PC-9 (cell line): ENCODE measurements around the gene ENG. TPM values are rescaled to one million over a fixed set of nuclear protein-coding genes. Genes with fewer than 3 reads are reported as not detected.

Experiments used
- BruUV-seq: library from RNA; stranded (reverse); fragments of 400-500 nt; replicated peaks from 2 replicates; lab custom pipeline; 2021; lab: Mats Ljungman, UMichigan
- CTCF ChIA-PET: fragments of 300-600 bp; sonication (Branson Sonifier 250); formaldehyde crosslinking; loops from one replicate; lab custom pipeline; 2022; ENCODE audit warnings: antibody characterized with exemption; lab: Charles Lee
- POLR2A ChIA-PET: fragments of 300-600 bp; sonication (Branson Sonifier 250); formaldehyde crosslinking; loops from one replicate; lab custom pipeline; 2022; ENCODE audit warnings: antibody characterized with exemption; ENCODE audit not compliant: unreplicated experiment; lab: Charles Lee
- DNase-seq, 2 experiments: peaks; one replicate each; pipeline versions ENCODE4 v3.0.0 to v3.0.0-alpha.2; 2015 to 2022; ENCODE audit warnings: mixed read lengths in 1 of 2
- H2AFZ ChIP-seq: fragments of 200-600 bp; sonication (generic); 2 replicates; pipeline ENCODE4 v1.8.1; 2017; ENCODE audit warnings: antibody characterized with exemption
- H3F3A ChIP-seq: fragments of 200-600 bp; sonication (generic); 2 replicates; pipeline ENCODE4 v1.8.1; 2017; ENCODE audit warnings: antibody characterized with exemption, mild to moderate bottlenecking, low read depth; ENCODE audit not compliant: insufficient read depth
- H3K27ac ChIP-seq: fragments of 200-600 bp; sonication (generic); 2 replicates; pipeline ENCODE4 v1.6.1; 2016; ENCODE audit warnings: mixed run types
- H3K27me3 ChIP-seq: fragments of 200-600 bp; sonication (generic); 2 replicates; pipeline ENCODE4 v1.6.1; 2016; ENCODE audit warnings: low read depth, mixed run types; ENCODE audit not compliant: insufficient read depth
- H3K36me3 ChIP-seq: fragments of 200-600 bp; sonication (generic); 2 replicates; pipeline ENCODE4 v1.6.1; 2016; ENCODE audit warnings: low read depth, mixed run types
- H3K4me1 ChIP-seq: fragments of 200-600 bp; sonication (generic); replicated peaks from 2 replicates; pipeline ENCODE4 v1.6.1; 2016; ENCODE audit warnings: mixed run types; ENCODE audit not compliant: insufficient read depth
- H3K4me2 ChIP-seq: fragments of 200-600 bp; sonication (generic); 2 replicates; pipeline ENCODE4 v1.6.1; 2017; ENCODE audit warnings: mixed run types
- H3K4me3 ChIP-seq: fragments of 200-600 bp; sonication (generic); 2 replicates; pipeline ENCODE4 v1.6.1; 2016; ENCODE audit warnings: mixed run types
- H3K79me2 ChIP-seq: fragments of 200-600 bp; sonication (generic); 2 replicates; pipeline ENCODE4 v1.6.1; 2017; ENCODE audit warnings: low read depth, mixed run types
- H3K9me2 ChIP-seq: fragments of 200-600 bp; sonication (generic); 2 replicates; pipeline ENCODE4 v1.8.1; 2017; ENCODE audit warnings: mild to moderate bottlenecking; ENCODE audit not compliant: insufficient read depth
- H3K9me3 ChIP-seq: fragments of 200-600 bp; sonication (generic); 2 replicates; pipeline ENCODE4 v1.8.1; 2016; ENCODE audit warnings: low read depth; ENCODE audit not compliant: insufficient read depth
- H4K20me1 ChIP-seq: fragments of 200-600 bp; sonication (generic); 2 replicates; pipeline ENCODE4 v1.8.1; 2017; ENCODE audit not compliant: insufficient read depth
- CTCF ChIP-seq: fragments of 200-600 bp; sonication (generic); conservative IDR thresholded peaks from 2 replicates; pipeline ENCODE4 v1.6.1; 2017; ENCODE audit warnings: mixed run types, antibody characterized with exemption, mild to moderate bottlenecking, moderate library complexity
- EZH2 ChIP-seq: fragments of 200-600 bp; sonication (generic); IDR thresholded peaks from 2 replicates; pipeline ENCODE4 v1.8.0; 2017; ENCODE audit warnings: antibody characterized with exemption, low read depth
- intact Hi-C: fragments of 100-400 bp; cut with micrococcal nuclease; formaldehyde crosslinking; loops from one replicate; pipeline ENCODE4 v1.10.0; 2022; ENCODE audit not compliant: unreplicated experiment
- total RNA-seq: library from RNA; stranded (reverse); gene quantifications from 2 replicates; pipeline ENCODE4 v1.2.3, GENCODE V29; 2021

Gene ENG
- total RNA-seq, 1 experiment from 2014 or later, result 23.1 TPM

- Histone ChIP-seq H3K4me1 (peaks cover 8% of the 10 kb centered on the region), H3K4me3 (no peak overlapping the region), H4K20me1 (peaks cover 65% of the 10 kb centered on the region), H3K4me2 (no peak overlapping the region), H3K27me3 (no peaks in the 10 kb centered on the region), H3K36me3 (peaks cover 30% of the 10 kb centered on the region), H3F3A (peaks cover 52% of the 10 kb centered on the region), H3K79me2 (peaks cover 46% of the 10 kb centered on the region), H3K27ac (no peak overlapping the region), H3K9me2 (no peaks in the 10 kb centered on the region), H3K9me3 (no peaks in the 10 kb centered on the region), H2AFZ (no peak overlapping the region)
- POLR2A ChIA-PET, result no interaction called here
- no peak for TF ChIP-seq EZH2
- no peak for TF ChIP-seq CTCF
- no TSS peak for BruUV-seq
- DNase-seq, result no peak
- intact Hi-C loops, result loop anchor here (5.0 kb wide), 1 partner anchor 128 kb away; the partner anchor contains the start of gene ST6GALNAC4
- CTCF ChIA-PET, result no interaction called here
These were observed 65.3 kb downstream of the ENG start for GRCh38 chr9:127789179-127789578.

GRCh38 chr9:127788337-127789011, 66.0 kb downstream of the ENG start:
- H3K4me3 ChIP-seq, result no peak overlapping the region
- H4K20me1 ChIP-seq, result peaks cover 65% of the 10 kb centered on the region
- H3K9me3 ChIP-seq, result no peaks in the 10 kb centered on the region
- no peak overlapping the region for H3K4me2 ChIP-seq
- H3K27ac ChIP-seq, result no peak overlapping the region
- H3K4me1 ChIP-seq, result peaks cover 8% of the 10 kb centered on the region
- ChIA-PET POLR2A (no interaction called here), CTCF (interaction anchor here (0.6 kb wide), 1 partner anchor 81 kb away, joined by 4 read pairs; no protein-coding TSS in a partner anchor)
- intact Hi-C loops, result loop anchor here (5.0 kb wide), 1 partner anchor 129 kb away; the partner anchor contains the start of gene ST6GALNAC4
- H3K27me3 ChIP-seq, result no peaks in the 10 kb centered on the region
- H3K79me2 ChIP-seq, result peaks cover 46% of the 10 kb centered on the region
- DNase-seq, result no peak
- TF ChIP-seq CTCF (no peak), EZH2 (no peak)
- H3K36me3 ChIP-seq, result peaks cover 30% of the 10 kb centered on the region
- BruUV-seq, result no TSS peak
- H3F3A ChIP-seq, result peaks cover 46% of the 10 kb centered on the region
- H2AFZ ChIP-seq, result no peak overlapping the region
- H3K9me2 ChIP-seq, result no peaks in the 10 kb centered on the region

GRCh38 chr9:127786773-127787104, 67.7 kb downstream of the ENG start:
- no peaks in the 10 kb centered on the region for H3K9me3 ChIP-seq
- no TSS peak for BruUV-seq
- H3F3A ChIP-seq, result peaks cover 40% of the 10 kb centered on the region
- no peak for DNase-seq
- H3K27ac ChIP-seq, result no peak overlapping the region
- H2AFZ ChIP-seq, result no peak overlapping the region
- H4K20me1 ChIP-seq, result peaks cover 56% of the 10 kb centered on the region
- intact Hi-C loops, result loop anchor here (1.0 to 5.0 kb wide), 3 partner anchors 17 to 131 kb away; partner anchors contain the start of gene ST6GALNAC4
- peaks cover 30% of the 10 kb centered on the region for H3K36me3 ChIP-seq
- peak; percentile 65 for TF ChIP-seq CTCF
- no peak for TF ChIP-seq EZH2
- no peaks in the 10 kb centered on the region for H3K27me3 ChIP-seq
- no peaks in the 10 kb centered on the region for H3K9me2 ChIP-seq
- H3K4me1 ChIP-seq, result peaks cover 8% of the 10 kb centered on the region
- peak overlapping the region; percentile 99 for H3K4me3 ChIP-seq
- CTCF ChIA-PET, result interaction anchor here (0.6 kb wide), 1 partner anchor 14 kb away, joined by 3 read pairs; no protein-coding TSS in a partner anchor
- POLR2A ChIA-PET, result no interaction called here
- H3K79me2 ChIP-seq, result peaks cover 46% of the 10 kb centered on the region
- H3K4me2 ChIP-seq, result peak overlapping the region; percentile 73
